ENCODE measurements around the gene MAP3K1. TPM values are rescaled to one million over a fixed set of nuclear protein-coding genes. Genes with fewer than 3 reads are reported as not detected.

Gene MAP3K1
- total RNA-seq, 4 donors from 2014 or later: 12.8 to 55.3 (median 17.4) TPM

DNA sequence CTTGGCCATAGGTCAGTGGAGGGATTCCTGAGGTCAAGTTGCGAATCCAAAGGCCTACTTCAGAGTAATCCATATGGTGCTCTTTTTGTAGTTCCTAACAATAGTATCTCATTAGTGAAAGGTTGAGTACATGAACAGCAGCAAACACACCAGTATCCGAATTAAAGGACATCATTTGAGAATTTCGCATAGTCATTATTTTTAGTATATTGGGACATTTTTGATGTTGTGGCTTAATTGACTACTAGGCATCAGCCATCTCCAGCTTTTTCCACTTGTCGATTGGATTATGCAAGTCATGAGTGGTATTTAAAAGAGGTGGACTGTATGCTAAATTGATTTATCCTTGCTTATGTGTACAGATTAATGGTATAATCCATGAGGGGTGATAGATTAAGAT is 23.7 kb downstream of the MAP3K1 start:
- no peaks in the 10 kb centered on the region for H3K27me3 ChIP-seq
- H3K4me1 ChIP-seq: peaks cover 0 to 21% (median 7%) of the 10 kb centered on the region in 4 donors
- peak overlapping the region; percentile 29 to 62 (median 34) for H3K27ac ChIP-seq
- H3K36me3 ChIP-seq: no peaks in the 10 kb centered on the region
- no peak for TF ChIP-seq CTCF (IDR thresholded peaks at IDR 0.05)
- no peak for TF ChIP-seq POLR2A (IDR thresholded peaks at IDR 0.05)
- H3K4me3 ChIP-seq: no peak overlapping the region
- no peaks in the 10 kb centered on the region for H3K9me3 ChIP-seq
- DNase-seq: no peak

- H3K27me3 ChIP-seq: no peaks in the 10 kb centered on the region
- no peaks in the 10 kb centered on the region for H3K36me3 ChIP-seq
- H3K4me1 ChIP-seq: peaks cover 0 to 27% (median 7%) of the 10 kb centered on the region in 4 donors
- no peak overlapping the region for H3K4me3 ChIP-seq
- TF ChIP-seq POLR2A (IDR thresholded peaks at IDR 0.05) (no peak), CTCF (IDR thresholded peaks at IDR 0.05) (no peak)
- peak overlapping the region in 1 of 4 donors; percentile 34 for H3K27ac ChIP-seq
- no peaks in the 10 kb centered on the region for H3K9me3 ChIP-seq
- DNase-seq: no peak
Measured at GRCh38 chr5:56840597-56840996, 25.2 kb downstream of the MAP3K1 start.

- Histone ChIP-seq H3K27ac (no peak overlapping the region), H3K9me3 (no peaks in the 10 kb centered on the region), H3K4me1 (peaks cover 0 to 36% (median 11%) of the 10 kb centered on the region in 4 donors), H3K27me3 (no peaks in the 10 kb centered on the region), H3K36me3 (no peaks in the 10 kb centered on the region), H3K4me3 (no peak overlapping the region)
- no peak for TF ChIP-seq CTCF (IDR thresholded peaks at IDR 0.05)
- TF ChIP-seq POLR2A (IDR thresholded peaks at IDR 0.05): no peak
- no peak for DNase-seq
Measured at GRCh38 chr5:56845277-56845676, 29.9 kb downstream of the MAP3K1 start.

- H3K4me3 ChIP-seq: no peak overlapping the region
- H3K27ac ChIP-seq: no peak overlapping the region
- TF ChIP-seq CTCF (IDR thresholded peaks at IDR 0.05) (no peak), POLR2A (IDR thresholded peaks at IDR 0.05) (no peak)
- H3K36me3 ChIP-seq: no peaks in the 10 kb centered on the region
- no peak for DNase-seq
- no peaks in the 10 kb centered on the region for H3K9me3 ChIP-seq
- no peaks in the 10 kb centered on the region for H3K27me3 ChIP-seq
- peaks cover 0 to 37% (median 16%) of the 10 kb centered on the region in 4 donors for H3K4me1 ChIP-seq
Measured at GRCh38 chr5:56845904-56846480, 30.6 kb downstream of the MAP3K1 start.

DNA sequence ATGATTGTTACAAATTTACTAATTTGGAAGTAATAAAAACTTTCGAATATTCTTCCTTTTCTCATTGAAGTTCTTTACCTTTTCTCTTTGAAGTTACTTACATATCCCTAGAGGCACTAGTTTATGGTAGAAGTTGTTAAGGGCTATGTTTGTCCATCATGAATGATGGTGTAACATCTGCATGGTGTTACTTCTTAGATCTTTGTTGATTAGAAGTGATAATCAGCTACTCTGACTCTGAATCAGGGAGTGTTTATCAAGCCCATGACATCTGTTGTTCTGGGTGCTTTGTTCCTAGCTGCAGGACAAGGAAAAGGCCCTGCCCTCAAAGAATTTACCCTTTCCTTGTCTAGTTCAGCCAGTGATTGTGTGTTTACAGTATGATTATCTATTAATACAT is 32.9 kb downstream of the MAP3K1 start:
- no peaks in the 10 kb centered on the region for H3K9me3 ChIP-seq
- H3K4me1 ChIP-seq: peaks cover 0 to 52% (median 27%) of the 10 kb centered on the region in 4 donors
- H3K36me3 ChIP-seq: no peaks in the 10 kb centered on the region
- H3K27ac ChIP-seq: no peak overlapping the region
- TF ChIP-seq POLR2A (IDR thresholded peaks at IDR 0.05) (no peak), CTCF (IDR thresholded peaks at IDR 0.05) (no peak)
- DNase-seq: no peak
- no peak overlapping the region for H3K4me3 ChIP-seq
- H3K27me3 ChIP-seq: no peaks in the 10 kb centered on the region

DNA sequence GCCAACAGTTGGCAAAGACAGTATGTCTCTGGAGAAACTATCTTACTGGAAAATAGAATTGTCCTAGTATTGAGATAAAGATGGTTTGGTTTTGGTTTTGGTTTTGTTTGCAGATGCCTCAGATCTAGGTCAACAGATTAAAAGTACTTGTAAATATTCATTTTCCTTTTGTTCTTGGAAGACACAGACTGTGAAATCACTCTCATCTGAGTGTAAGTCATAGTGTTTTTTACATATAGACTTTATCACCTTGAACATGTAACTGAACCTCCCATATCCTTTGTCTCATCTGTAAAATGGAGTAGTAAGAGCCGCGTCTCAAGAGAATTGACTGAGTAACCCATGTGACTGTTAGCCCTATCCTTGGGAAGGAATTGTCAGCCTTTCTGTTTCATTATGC is 34.3 kb downstream of the MAP3K1 start:
- H3K4me1 ChIP-seq: peaks cover 0 to 60% (median 27%) of the 10 kb centered on the region in 4 donors
- no peak for DNase-seq
- H3K27ac ChIP-seq: no peak overlapping the region
- H3K36me3 ChIP-seq: no peaks in the 10 kb centered on the region
- H3K27me3 ChIP-seq: no peaks in the 10 kb centered on the region
- no peaks in the 10 kb centered on the region for H3K9me3 ChIP-seq
- H3K4me3 ChIP-seq: no peak overlapping the region
- TF ChIP-seq POLR2A (IDR thresholded peaks at IDR 0.05): no peak
- no peak for TF ChIP-seq CTCF (IDR thresholded peaks at IDR 0.05)
